MM.1S (cell line): Measurements from ENCODE around the gene NTRK3.

Experiments used
- DNase-seq: peaks from one replicate; pipeline ENCODE4 v3.0.0-alpha.2; 2015
- H2AFZ ChIP-seq: fragments of 300-600 bp; sonication (generic); 2 replicates; pipeline ENCODE4 v1.6.0; 2016; ENCODE audit warnings: antibody characterized with exemption, low read length
- H3F3A ChIP-seq: fragments of 300-600 bp; sonication (generic); 2 replicates; pipeline ENCODE4 v1.6.1; 2016; ENCODE audit warnings: mild to moderate bottlenecking, antibody characterized with exemption, low read length, moderate library complexity, mixed read lengths; ENCODE audit not compliant: insufficient read depth
- H3K27ac ChIP-seq: fragments of 300-600 bp; sonication (generic); 2 replicates; pipeline ENCODE4 v1.5.1; 2016; ENCODE audit warnings: mild to moderate bottlenecking, low read length
- H3K27me3 ChIP-seq: fragments of 300-600 bp; sonication (generic); replicated peaks from 2 replicates; pipeline ENCODE4 v1.6.0; 2016; ENCODE audit warnings: low read length; ENCODE audit not compliant: insufficient read depth
- H3K36me3 ChIP-seq: fragments of 300-600 bp; sonication (generic); replicated peaks from 2 replicates; pipeline ENCODE4 v1.6.1; 2016; ENCODE audit warnings: mild to moderate bottlenecking, low read length, mixed read lengths; ENCODE audit not compliant: insufficient read depth
- H3K4me1 ChIP-seq: fragments of 300-600 bp; sonication (generic); 2 replicates; pipeline ENCODE4 v1.6.1; 2016; ENCODE audit warnings: low read length, mixed read lengths
- H3K4me2 ChIP-seq: fragments of 300-600 bp; sonication (generic); 2 replicates; pipeline ENCODE4 v1.6.0; 2016; ENCODE audit warnings: low read depth, low read length
- H3K4me3 ChIP-seq: fragments of 300-600 bp; sonication (generic); 2 replicates; pipeline ENCODE4 v1.5.1; 2016; ENCODE audit warnings: low read length, mixed read lengths
- H3K79me2 ChIP-seq: fragments of 300-600 bp; sonication (generic); 2 replicates; pipeline ENCODE4 v1.6.1; 2016; ENCODE audit warnings: mixed run types, low read length, mixed read lengths
- H3K9ac ChIP-seq: fragments of 300-600 bp; sonication (generic); 2 replicates; pipeline ENCODE4 v1.6.1; 2016; ENCODE audit warnings: low read length, mixed read lengths
- H3K9me2 ChIP-seq: fragments of 300-600 bp; sonication (generic); replicated peaks from 2 replicates; pipeline ENCODE4 v1.6.1; 2016; ENCODE audit warnings: mild to moderate bottlenecking, low read length, mixed read lengths; ENCODE audit not compliant: insufficient read depth
- H3K9me3 ChIP-seq: fragments of 300-600 bp; sonication (generic); replicated peaks from 2 replicates; pipeline ENCODE4 v1.6.1; 2016; ENCODE audit warnings: mild to moderate bottlenecking, low read length, mixed read lengths; ENCODE audit not compliant: insufficient read depth
- H4K20me1 ChIP-seq: fragments of 300-600 bp; sonication (generic); 2 replicates; pipeline ENCODE4 v1.6.1; 2016; ENCODE audit warnings: mild to moderate bottlenecking, low read length, moderate library complexity, mixed read lengths; ENCODE audit not compliant: insufficient read depth
- EZH2 ChIP-seq: fragments of 300-600 bp; sonication (generic); optimal IDR thresholded peaks from 2 replicates; pipeline ENCODE3; 2017; ENCODE audit warnings: low read depth, mild to moderate bottlenecking, antibody characterized with exemption, low read length, mixed read lengths
- EZH2phosphoT487 ChIP-seq: fragments of 300-600 bp; sonication (generic); IDR thresholded peaks from 2 replicates; pipeline ENCODE4 v1.6.1; 2018; ENCODE audit warnings: antibody characterized with exemption, low read length
- TF ChIP-seq, protein P1 (sequence below): fragments of 300-600 bp; sonication (generic); IDR thresholded peaks from 2 replicates; pipeline ENCODE4 v1.5.1; 2016; ENCODE audit warnings: antibody characterized with exemption, low read length, mixed read lengths

NTRK3 gene

DNA sequence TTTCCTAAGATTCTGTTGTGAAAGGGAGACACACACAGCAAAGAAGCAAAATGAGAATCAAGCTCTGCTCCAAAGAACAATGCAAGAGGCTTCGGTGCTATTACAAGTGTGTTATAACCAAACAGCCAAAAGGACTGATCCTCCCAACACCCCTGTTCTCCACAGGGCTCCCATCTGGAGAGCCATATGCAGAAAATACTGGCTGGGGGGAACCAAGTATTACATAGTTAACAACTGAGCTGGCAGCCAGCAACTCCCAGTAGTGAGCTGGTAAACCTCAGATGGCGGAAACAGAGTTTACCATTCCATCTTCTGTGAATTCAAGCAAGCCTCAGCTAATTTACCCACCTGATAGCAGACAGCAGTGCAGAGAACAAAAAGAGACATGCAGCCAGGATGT lies 156.4 kb downstream of the NTRK3 start:
- no peak for TF ChIP-seq EZH2phosphoT487
- TF ChIP-seq EZH2: no peak
- TF ChIP-seq, protein P1, sequence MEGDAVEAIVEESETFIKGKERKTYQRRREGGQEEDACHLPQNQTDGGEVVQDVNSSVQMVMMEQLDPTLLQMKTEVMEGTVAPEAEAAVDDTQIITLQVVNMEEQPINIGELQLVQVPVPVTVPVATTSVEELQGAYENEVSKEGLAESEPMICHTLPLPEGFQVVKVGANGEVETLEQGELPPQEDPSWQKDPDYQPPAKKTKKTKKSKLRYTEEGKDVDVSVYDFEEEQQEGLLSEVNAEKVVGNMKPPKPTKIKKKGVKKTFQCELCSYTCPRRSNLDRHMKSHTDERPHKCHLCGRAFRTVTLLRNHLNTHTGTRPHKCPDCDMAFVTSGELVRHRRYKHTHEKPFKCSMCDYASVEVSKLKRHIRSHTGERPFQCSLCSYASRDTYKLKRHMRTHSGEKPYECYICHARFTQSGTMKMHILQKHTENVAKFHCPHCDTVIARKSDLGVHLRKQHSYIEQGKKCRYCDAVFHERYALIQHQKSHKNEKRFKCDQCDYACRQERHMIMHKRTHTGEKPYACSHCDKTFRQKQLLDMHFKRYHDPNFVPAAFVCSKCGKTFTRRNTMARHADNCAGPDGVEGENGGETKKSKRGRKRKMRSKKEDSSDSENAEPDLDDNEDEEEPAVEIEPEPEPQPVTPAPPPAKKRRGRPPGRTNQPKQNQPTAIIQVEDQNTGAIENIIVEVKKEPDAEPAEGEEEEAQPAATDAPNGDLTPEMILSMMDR: no peak
- H3K36me3 ChIP-seq: no peaks in the 10 kb centered on the region
- no peaks in the 10 kb centered on the region for H3K4me1 ChIP-seq
- H3F3A ChIP-seq: no peaks in the 10 kb centered on the region
- H3K79me2 ChIP-seq: no peaks in the 10 kb centered on the region
- H2AFZ ChIP-seq: no peak overlapping the region
- no peak overlapping the region for H3K4me2 ChIP-seq
- no peaks in the 10 kb centered on the region for H3K9me3 ChIP-seq
- no peaks in the 10 kb centered on the region for H4K20me1 ChIP-seq
- no peak overlapping the region for H3K4me3 ChIP-seq
- H3K27ac ChIP-seq: no peak overlapping the region
- H3K9me2 ChIP-seq: no peaks in the 10 kb centered on the region
- DNase-seq: no peak
- no peak overlapping the region for H3K9ac ChIP-seq
- H3K27me3 ChIP-seq: no peaks in the 10 kb centered on the region

DNA sequence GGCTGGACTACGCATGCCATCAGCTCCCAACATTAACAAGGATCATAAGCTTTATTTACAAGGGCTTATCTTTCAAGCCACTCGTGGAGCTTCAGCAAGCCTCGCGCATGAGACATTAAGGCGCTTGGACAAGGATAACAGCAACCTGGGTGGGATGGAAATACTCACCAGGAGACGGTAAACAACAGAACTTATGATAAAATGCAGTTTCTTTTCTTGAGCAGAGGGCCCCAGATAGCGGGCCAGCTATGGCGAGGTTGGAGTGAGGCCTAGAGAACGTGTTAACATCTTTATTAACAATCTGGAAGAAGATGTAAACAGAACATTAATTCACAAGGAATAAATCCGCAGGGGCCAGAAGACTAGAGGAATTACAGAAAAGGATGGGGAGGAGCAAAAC lies 158.2 kb downstream of the NTRK3 start:
- Histone ChIP-seq H3K4me3 (no peak overlapping the region), H3K79me2 (no peaks in the 10 kb centered on the region), H3K4me2 (no peak overlapping the region), H4K20me1 (no peaks in the 10 kb centered on the region), H3K4me1 (no peaks in the 10 kb centered on the region), H3K9me2 (no peaks in the 10 kb centered on the region), H3K9me3 (no peaks in the 10 kb centered on the region), H3K27me3 (no peaks in the 10 kb centered on the region), H3K36me3 (no peaks in the 10 kb centered on the region), H3K27ac (no peak overlapping the region), H3F3A (no peaks in the 10 kb centered on the region), H3K9ac (no peak overlapping the region), H2AFZ (no peak overlapping the region)
- TF ChIP-seq, protein P1: no peak
- TF ChIP-seq EZH2phosphoT487 (no peak), EZH2 (no peak)
- DNase-seq: no peak

DNA sequence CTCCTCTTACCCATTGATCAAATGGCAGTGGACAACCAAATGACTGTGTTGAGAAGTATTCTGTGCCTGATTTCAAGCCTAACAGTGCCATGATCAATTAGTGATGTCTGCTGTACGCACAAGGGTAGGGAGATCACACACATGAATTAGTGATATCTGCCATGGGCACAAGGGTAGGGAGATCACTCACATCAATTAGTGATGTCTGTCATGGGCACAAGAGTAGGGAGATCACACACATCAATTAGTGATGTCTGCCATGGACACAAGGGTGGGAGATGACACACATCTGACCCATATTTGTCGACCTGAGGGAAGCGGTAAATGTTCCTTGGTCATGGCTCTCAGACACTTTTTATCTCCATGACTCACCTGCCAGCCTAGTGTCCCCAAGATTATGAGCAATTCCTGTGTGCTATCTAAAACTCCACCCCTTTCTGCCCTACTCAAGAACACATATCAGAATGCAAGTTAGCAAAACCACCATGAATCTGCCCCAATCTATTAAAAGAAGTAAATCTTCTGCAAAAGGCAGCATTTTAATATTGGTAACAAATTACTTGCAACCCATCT lies 165.0 kb downstream of the NTRK3 start:
- Histone ChIP-seq H3K27me3 (no peaks in the 10 kb centered on the region), H3K9me2 (no peaks in the 10 kb centered on the region), H3K4me1 (no peaks in the 10 kb centered on the region)

More for the DNA sequence above, 165.0 kb downstream of the NTRK3 start:
- no peaks in the 10 kb centered on the region for H3K36me3 ChIP-seq
- no peaks in the 10 kb centered on the region for H3F3A ChIP-seq
- no peak overlapping the region for H3K4me2 ChIP-seq
- no peaks in the 10 kb centered on the region for H3K79me2 ChIP-seq
- H3K4me3 ChIP-seq: no peak overlapping the region
- no peaks in the 10 kb centered on the region for H3K9me3 ChIP-seq
- TF ChIP-seq, protein P1: no peak
- TF ChIP-seq EZH2phosphoT487 (no peak), EZH2 (no peak)
- H2AFZ ChIP-seq: no peak overlapping the region
- no peak for DNase-seq
- no peak overlapping the region for H3K9ac ChIP-seq
- H4K20me1 ChIP-seq: no peaks in the 10 kb centered on the region
- no peak overlapping the region for H3K27ac ChIP-seq
